SK-N-SH (cell line): ENCODE measurements around the gene MBD3. TPM values are rescaled to one million over a fixed set of nuclear protein-coding genes. Genes with fewer than 3 reads are reported as not detected.

Experiments
- CTCF ChIA-PET: fragments of 300-600, 350-600 bp; formaldehyde crosslinking; extraction: SDS; loops from one replicate; lab custom pipeline; 2021; lab: Yijun Ruan, JAX
- POLR2A ChIA-PET: fragments of 350-600 bp; sonication (Branson Sonifier 250); formaldehyde crosslinking; extraction: SDS; loops from one replicate; lab custom pipeline; 2020; ENCODE audit warnings: antibody characterized with exemption, inconsistent platforms; lab: Yijun Ruan, JAX
- DNase-seq: peaks from one replicate; pipeline ENCODE4 v3.0.0; 2012
- H2AFZ ChIP-seq: fragments of 200-600 bp; sonication (generic); 2 replicates; pipeline ENCODE4 v1.8.1; 2016; ENCODE audit warnings: antibody characterized with exemption, mild to moderate bottlenecking, low read depth
- H3F3A ChIP-seq: fragments of 200-600 bp; sonication (generic); replicated peaks from 2 replicates; pipeline ENCODE3; 2016; ENCODE audit warnings: antibody characterized with exemption, mild to moderate bottlenecking; ENCODE audit not compliant: insufficient read depth
- H3K27ac ChIP-seq, 2 experiments: fragments of 200-500 bp in 1 of 2; fragments of 200-600 bp in 1 of 2; sonication (Bioruptor generic) in 1 of 2; sonication (generic), shearing (Covaris generic) in 1 of 2; 2 replicates each; pipeline versions ENCODE4 v1.5.1 to v1.6.1; 2014 to 2016; ENCODE audit warnings: low read depth in 2 of 2, inconsistent platforms in 1 of 2, low read length in 1 of 2, mild to moderate bottlenecking in 1 of 2, mixed read lengths in 1 of 2
- H3K27me3 ChIP-seq: fragments of 200-600 bp; sonication (generic), shearing (Covaris generic); 2 replicates; pipeline ENCODE4 v1.6.1; 2016; ENCODE audit warnings: mixed run types; ENCODE audit not compliant: insufficient read depth
- H3K36me3 ChIP-seq, 2 experiments: fragments of 200-500 bp in 1 of 2; fragments of 200-600 bp in 1 of 2; sonication (Bioruptor generic) in 1 of 2; sonication (generic) in 1 of 2; replicated peaks in 1 of 2; 2 replicates each; pipeline versions ENCODE3 to v1.5.1; 2014 to 2016; ENCODE audit warnings: low read length in 1 of 2, mild to moderate bottlenecking in 1 of 2; ENCODE audit not compliant: insufficient read depth in 2 of 2, control insufficient read depth in 1 of 2
- H3K4me1 ChIP-seq, 2 experiments: fragments of 200-500 bp in 1 of 2; fragments of 200-600 bp in 1 of 2; sonication (Bioruptor generic) in 1 of 2; sonication (generic), shearing (Covaris generic) in 1 of 2; 2 replicates each; pipeline versions ENCODE4 v1.5.1 to v1.6.1; 2014 to 2016; ENCODE audit warnings: low read depth in 1 of 2, low read length in 1 of 2, mixed run types in 1 of 2; ENCODE audit not compliant: insufficient read depth in 2 of 2, control insufficient read depth in 1 of 2
- H3K4me2 ChIP-seq: fragments of 200-600 bp; sonication (generic), shearing (Covaris generic); 2 replicates; pipeline ENCODE4 v1.6.1; 2017; ENCODE audit warnings: mixed run types
- H3K4me3 ChIP-seq, 2 experiments: fragments of 200-500 bp in 1 of 2; fragments of 200-600 bp in 1 of 2; sonication (Bioruptor generic) in 1 of 2; sonication (generic), shearing (Covaris generic) in 1 of 2; 2 replicates each; pipeline versions ENCODE4 v1.5.1 to v1.8.1; 2014 to 2016; ENCODE audit warnings: low read depth in 2 of 2, inconsistent platforms in 1 of 2, low read length in 1 of 2, mild to moderate bottlenecking in 1 of 2, mixed read lengths in 1 of 2, moderate library complexity in 1 of 2
- H3K79me2 ChIP-seq: fragments of 200-600 bp; sonication (generic); 2 replicates; pipeline ENCODE4 v1.8.1; 2017; ENCODE audit warnings: mild to moderate bottlenecking; ENCODE audit not compliant: insufficient read depth
- H3K9ac ChIP-seq: fragments of 200-600 bp; sonication (generic); 2 replicates; pipeline ENCODE4 v1.6.1; 2017; ENCODE audit warnings: mixed run types
- H3K9me2 ChIP-seq: fragments of 200-600 bp; sonication (generic); 2 replicates; pipeline ENCODE4 v1.6.1; 2017; ENCODE audit warnings: mixed run types
- H3K9me3 ChIP-seq: fragments of 200-600 bp; sonication (generic); 2 replicates; pipeline ENCODE4 v1.6.1; 2017; ENCODE audit warnings: mixed run types, mild to moderate bottlenecking, moderate library complexity
- H4K20me1 ChIP-seq: fragments of 200-600 bp; sonication (generic); 2 replicates; pipeline ENCODE4 v1.6.1; 2017; ENCODE audit warnings: mild to moderate bottlenecking, mixed run types; ENCODE audit not compliant: insufficient read depth
- CTCF ChIP-seq: fragments of 200-600 bp; sonication (generic); IDR thresholded peaks from 2 replicates; pipeline ENCODE4 v1.6.1; 2017; ENCODE audit warnings: antibody characterized with exemption, mild to moderate bottlenecking, moderate library complexity
- ELF1 ChIP-seq: IDR thresholded peaks from 2 replicates; pipeline ENCODE4 v1.4.0; 2012
- EP300 ChIP-seq, 2 experiments: IDR thresholded peaks; 2 replicates each; pipeline versions ENCODE4 v1.4.0 to v1.6.1; 2012; ENCODE audit warnings: borderline replicate concordance in 1 of 2, low read depth in 1 of 2, low read length in 1 of 2
- EZH2phosphoT487 ChIP-seq: fragments of 200-600 bp; sonication (generic); IDR thresholded peaks from 2 replicates; pipeline ENCODE4 v1.6.1; 2017; ENCODE audit warnings: low read depth, mixed run types, mild to moderate bottlenecking, antibody characterized with exemption, moderate library complexity, borderline replicate concordance
- FOSL2 ChIP-seq: IDR thresholded peaks from 2 replicates; pipeline ENCODE4 v1.4.0; 2012; ENCODE audit warnings: low read depth, mild to moderate bottlenecking, moderate library complexity, borderline replicate concordance
- FOXJ3 ChIP-seq: sonication (generic); formaldehyde crosslinking; IDR thresholded peaks from 2 replicates; pipeline ENCODE4 v1.5.1; 2020; ENCODE audit warnings: mild to moderate bottlenecking, missing genetic modification reagents
- GATA2 ChIP-seq: sonication (generic); formaldehyde crosslinking; IDR thresholded peaks from 2 replicates; pipeline ENCODE4 v1.5.0; 2020; ENCODE audit warnings: mild to moderate bottlenecking, missing genetic modification reagents
- POLR2AphosphoS5 ChIP-seq: IDR thresholded peaks from 2 replicates; pipeline ENCODE4 v1.6.1; 2012; ENCODE audit warnings: low read depth, low read length
- RAD21 ChIP-seq: IDR thresholded peaks from 2 replicates; pipeline ENCODE4 v1.6.1; 2012; ENCODE audit warnings: mild to moderate bottlenecking, low read length
- RXRA ChIP-seq: IDR thresholded peaks from 2 replicates; pipeline ENCODE4 v1.4.0; 2012; ENCODE audit warnings: low read depth, mild to moderate bottlenecking, borderline replicate concordance
- SIN3A ChIP-seq: IDR thresholded peaks from 2 replicates; pipeline ENCODE4 v1.6.1; 2012; ENCODE audit warnings: low read depth, mild to moderate bottlenecking, low read length, moderate library complexity, borderline replicate concordance
- SMC3 ChIP-seq: IDR thresholded peaks from 2 replicates; pipeline ENCODE4 v1.6.1; 2012; ENCODE audit warnings: low read depth, low read length, improper control_type of control experiment
- TAF1 ChIP-seq: IDR thresholded peaks from 2 replicates; pipeline ENCODE4 v1.6.1; 2012; ENCODE audit warnings: low read depth, mild to moderate bottlenecking, low read length, moderate library complexity, borderline replicate concordance
- TCF12 ChIP-seq: IDR thresholded peaks from 2 replicates; pipeline ENCODE4 v1.4.0; 2012
- TEAD4 ChIP-seq: IDR thresholded peaks from 2 replicates; pipeline ENCODE4 v1.4.0; 2012; ENCODE audit warnings: mild to moderate bottlenecking, borderline replicate concordance; ENCODE audit not compliant: insufficient read depth
- WGBS: methylation state at CpG from one replicate; pipeline ENCODE4 v1.1.6; 2017; ENCODE audit warnings: low lambda C conversion rate; 5-methylcytosine and 5-hydroxymethylcytosine counted together
- polyA plus RNA-seq, 3 experiments: library from polyadenylated mRNA; depleted of rRNA; stranded (reverse); fragments of >200 nt; gene quantifications; 2 replicates each; pipeline ENCODE4 v1.2.3, GENCODE V29; 2012
- TF ChIP-seq, protein P1 (sequence below): fragments of 150-350 bp; IDR thresholded peaks from 2 replicates; pipeline ENCODE4 v1.6.1; 2017; ENCODE audit warnings: antibody characterized with exemption, low read length, low read depth, borderline replicate concordance
- TF ChIP-seq, protein P2 (sequence below): IDR thresholded peaks from 2 replicates; pipeline ENCODE4 v1.4.0; 2012; ENCODE audit warnings: low read depth, borderline replicate concordance
- TF ChIP-seq, protein P3 (sequence below): IDR thresholded peaks from 2 replicates; pipeline ENCODE4 v1.6.1; 2012; ENCODE audit warnings: mild to moderate bottlenecking, low read depth, low read length, moderate library complexity

MBD3 gene
- polyA plus RNA-seq, 1 of the 3 experiments (the other 2 are of a cell fraction): 96.5 TPM

DNA sequence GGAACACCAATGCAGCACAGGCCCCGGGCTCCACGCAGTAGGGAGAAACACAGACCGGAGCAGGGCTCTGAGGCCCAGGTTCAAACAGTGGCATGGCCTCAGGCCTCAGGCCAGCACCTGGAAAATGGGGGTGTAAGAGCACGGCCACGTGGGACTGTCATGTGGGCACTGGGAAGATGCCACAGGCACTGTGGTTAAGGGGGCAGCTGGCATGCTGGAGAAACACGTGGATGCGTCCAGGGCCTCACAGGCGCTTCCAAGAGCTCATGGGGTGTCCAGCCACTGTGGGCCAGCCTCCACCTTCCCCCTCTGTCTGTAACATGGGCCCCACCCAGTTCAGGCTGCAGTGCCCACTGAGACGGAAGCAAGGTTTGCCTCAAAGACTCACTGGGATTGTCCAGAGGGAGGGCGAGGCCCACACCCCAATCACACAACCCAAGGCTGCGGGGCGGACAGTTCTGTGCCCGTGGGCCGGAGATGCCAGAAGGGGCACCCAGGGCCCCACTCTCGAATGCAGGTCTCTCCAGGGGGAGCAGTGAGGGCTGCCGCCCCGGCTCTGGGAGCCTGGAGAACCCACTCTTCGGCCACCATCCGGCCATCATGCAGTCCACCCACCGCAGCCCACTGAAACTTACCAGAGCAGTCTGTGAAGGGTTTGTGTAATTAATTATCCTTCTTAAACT, 6.3 kb upstream of the MBD3 start (continued):
- TF ChIP-seq FOXJ3 (CRISPR knock-in tag) (no peak), SMC3 (no peak), FOSL2 (no peak), SIN3A (no peak), TCF12 (no peak), RAD21 (no peak), EZH2phosphoT487 (no peak)
- TF ChIP-seq, protein P1, sequence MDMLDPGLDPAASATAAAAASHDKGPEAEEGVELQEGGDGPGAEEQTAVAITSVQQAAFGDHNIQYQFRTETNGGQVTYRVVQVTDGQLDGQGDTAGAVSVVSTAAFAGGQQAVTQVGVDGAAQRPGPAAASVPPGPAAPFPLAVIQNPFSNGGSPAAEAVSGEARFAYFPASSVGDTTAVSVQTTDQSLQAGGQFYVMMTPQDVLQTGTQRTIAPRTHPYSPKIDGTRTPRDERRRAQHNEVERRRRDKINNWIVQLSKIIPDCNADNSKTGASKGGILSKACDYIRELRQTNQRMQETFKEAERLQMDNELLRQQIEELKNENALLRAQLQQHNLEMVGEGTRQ: no peak
- TF ChIP-seq, all 33 proteins: peak for 0

GRCh38 chr19:1593501-1593772, 772 bp upstream of the MBD3 start:
- H3K27me3 ChIP-seq: no peaks in the 10 kb centered on the region
- ChIA-PET POLR2A (interaction anchor here (0.8 to 1.3 kb wide), 2 partner anchors 12 to 27 kb away, joined by 4 to 15 read pairs; partner anchors contain the start of gene UQCR11), CTCF (interaction anchor here (1.2 to 4.2 kb wide), 3 partner anchors 13 to 203 kb away, joined by 3 to 24 read pairs (median 5); no protein-coding TSS in a partner anchor)
- H3K79me2 ChIP-seq: peaks cover 37% of the 10 kb centered on the region
- 77% methylated on average over 9 of the region's 10 CpGs for WGBS
- H3K9me2 ChIP-seq: no peaks in the 10 kb centered on the region
- H3K9me3 ChIP-seq: no peaks in the 10 kb centered on the region
- H3K27ac ChIP-seq: no peak overlapping the region
- peaks cover 8% of the 10 kb centered on the region for H3F3A ChIP-seq
- peaks cover 12 to 15% of the 10 kb centered on the region in 2 experiments for H3K36me3 ChIP-seq
- H4K20me1 ChIP-seq: peaks cover 19% of the 10 kb centered on the region; the same call in 1 of the 2 replicates
- H2AFZ ChIP-seq: no peak overlapping the region
- H3K4me1 ChIP-seq: peaks cover 8 to 9% of the 10 kb centered on the region in 2 experiments; a peak in 1 of 4 replicates
- no peak for DNase-seq
- peak overlapping the region; percentile 85 for H3K4me2 ChIP-seq
- H3K4me3 ChIP-seq: peak overlapping the region in 1 of 2 experiments; percentile 62; a peak in 2 of 4 replicates
- H3K9ac ChIP-seq: no peak overlapping the region; the same call in 1 of the 2 replicates
- no peak for TF ChIP-seq EZH2phosphoT487
- no peak for TF ChIP-seq TAF1
- TF ChIP-seq CTCF: no peak
- TF ChIP-seq, protein P2, sequence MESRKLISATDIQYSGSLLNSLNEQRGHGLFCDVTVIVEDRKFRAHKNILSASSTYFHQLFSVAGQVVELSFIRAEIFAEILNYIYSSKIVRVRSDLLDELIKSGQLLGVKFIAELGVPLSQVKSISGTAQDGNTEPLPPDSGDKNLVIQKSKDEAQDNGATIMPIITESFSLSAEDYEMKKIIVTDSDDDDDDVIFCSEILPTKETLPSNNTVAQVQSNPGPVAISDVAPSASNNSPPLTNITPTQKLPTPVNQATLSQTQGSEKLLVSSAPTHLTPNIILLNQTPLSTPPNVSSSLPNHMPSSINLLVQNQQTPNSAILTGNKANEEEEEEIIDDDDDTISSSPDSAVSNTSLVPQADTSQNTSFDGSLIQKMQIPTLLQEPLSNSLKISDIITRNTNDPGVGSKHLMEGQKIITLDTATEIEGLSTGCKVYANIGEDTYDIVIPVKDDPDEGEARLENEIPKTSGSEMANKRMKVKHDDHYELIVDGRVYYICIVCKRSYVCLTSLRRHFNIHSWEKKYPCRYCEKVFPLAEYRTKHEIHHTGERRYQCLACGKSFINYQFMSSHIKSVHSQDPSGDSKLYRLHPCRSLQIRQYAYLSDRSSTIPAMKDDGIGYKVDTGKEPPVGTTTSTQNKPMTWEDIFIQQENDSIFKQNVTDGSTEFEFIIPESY: no peak
- no peak for TF ChIP-seq EP300 (IDR thresholded peaks at IDR 0.05; ENCODE audit: borderline replicate concordance in 1 of 2, low read depth in 1 of 2, low read length in 1 of 2)
- no peak for TF ChIP-seq ELF1
- no peak for TF ChIP-seq TEAD4
- no peak for TF ChIP-seq GATA2
- TF ChIP-seq FOXJ3 (CRISPR knock-in tag): no peak
- no peak for TF ChIP-seq POLR2AphosphoS5
- no peak for TF ChIP-seq RXRA
- TF ChIP-seq, protein P3, sequence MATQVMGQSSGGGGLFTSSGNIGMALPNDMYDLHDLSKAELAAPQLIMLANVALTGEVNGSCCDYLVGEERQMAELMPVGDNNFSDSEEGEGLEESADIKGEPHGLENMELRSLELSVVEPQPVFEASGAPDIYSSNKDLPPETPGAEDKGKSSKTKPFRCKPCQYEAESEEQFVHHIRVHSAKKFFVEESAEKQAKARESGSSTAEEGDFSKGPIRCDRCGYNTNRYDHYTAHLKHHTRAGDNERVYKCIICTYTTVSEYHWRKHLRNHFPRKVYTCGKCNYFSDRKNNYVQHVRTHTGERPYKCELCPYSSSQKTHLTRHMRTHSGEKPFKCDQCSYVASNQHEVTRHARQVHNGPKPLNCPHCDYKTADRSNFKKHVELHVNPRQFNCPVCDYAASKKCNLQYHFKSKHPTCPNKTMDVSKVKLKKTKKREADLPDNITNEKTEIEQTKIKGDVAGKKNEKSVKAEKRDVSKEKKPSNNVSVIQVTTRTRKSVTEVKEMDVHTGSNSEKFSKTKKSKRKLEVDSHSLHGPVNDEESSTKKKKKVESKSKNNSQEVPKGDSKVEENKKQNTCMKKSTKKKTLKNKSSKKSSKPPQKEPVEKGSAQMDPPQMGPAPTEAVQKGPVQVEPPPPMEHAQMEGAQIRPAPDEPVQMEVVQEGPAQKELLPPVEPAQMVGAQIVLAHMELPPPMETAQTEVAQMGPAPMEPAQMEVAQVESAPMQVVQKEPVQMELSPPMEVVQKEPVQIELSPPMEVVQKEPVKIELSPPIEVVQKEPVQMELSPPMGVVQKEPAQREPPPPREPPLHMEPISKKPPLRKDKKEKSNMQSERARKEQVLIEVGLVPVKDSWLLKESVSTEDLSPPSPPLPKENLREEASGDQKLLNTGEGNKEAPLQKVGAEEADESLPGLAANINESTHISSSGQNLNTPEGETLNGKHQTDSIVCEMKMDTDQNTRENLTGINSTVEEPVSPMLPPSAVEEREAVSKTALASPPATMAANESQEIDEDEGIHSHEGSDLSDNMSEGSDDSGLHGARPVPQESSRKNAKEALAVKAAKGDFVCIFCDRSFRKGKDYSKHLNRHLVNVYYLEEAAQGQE: no peak
- no peak for TF ChIP-seq RAD21
- no peak for TF ChIP-seq SMC3
